ENCODE data around the gene AFAP1L1. TPM values are rescaled to one million over a fixed set of nuclear protein-coding genes. Genes with fewer than 3 reads are reported as not detected.
A peak's percentile ranks its signal among the peaks of the same experiment; 100 is the strongest.

Gene AFAP1L1
- total RNA-seq, 1 donor from 2014 or later: 8.3 TPM

DNA sequence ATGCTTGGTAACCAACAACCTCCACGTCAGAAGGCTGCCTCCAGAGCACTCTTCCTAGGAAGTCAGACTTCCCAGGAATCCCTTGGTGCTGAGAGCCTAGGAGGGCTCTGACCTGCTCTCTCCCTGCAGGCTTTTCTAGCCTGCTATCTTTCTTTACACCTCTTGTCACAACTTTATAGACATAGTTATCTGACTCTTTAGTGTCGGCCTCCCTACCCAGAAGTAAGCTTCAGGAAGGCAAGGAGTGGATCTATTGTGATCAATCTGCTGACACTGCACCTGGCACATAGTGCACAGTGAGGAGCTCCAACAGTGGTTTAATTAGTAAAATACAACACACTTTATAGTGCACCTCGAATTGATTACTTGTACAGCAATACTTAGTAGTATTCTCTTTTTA, 2.3 kb downstream of the AFAP1L1 start:
- Histone ChIP-seq H3K9me3 (ENCODE audit: insufficient read depth, low read depth, low read length) (no peaks in the 10 kb centered on the region), H4K20me1 (ENCODE audit: insufficient read depth, low read length) (no peaks in the 10 kb centered on the region), H3K4me1 (ENCODE audit: insufficient read depth, low read length) (peaks cover 4% of the 10 kb centered on the region), H3K4me3 (ENCODE audit: insufficient read depth, low read depth, low read length) (no peak overlapping the region), H2AFZ (ENCODE audit: low read depth, low read length) (no peak overlapping the region), H3K79me2 (ENCODE audit: insufficient read depth, low read length) (no peaks in the 10 kb centered on the region), H3K36me3 (ENCODE audit: insufficient read depth, low read length) (no peaks in the 10 kb centered on the region), H3K27me3 (ENCODE audit: insufficient read depth, low read length) (peaks cover 3% of the 10 kb centered on the region), H3K27ac (ENCODE audit: low read depth, low read length) (no peak overlapping the region), H3K4me2 (ENCODE audit: low read length) (no peak overlapping the region), H3K9ac (ENCODE audit: low read length) (no peak overlapping the region)
- Mint-ChIP-seq H3K9me3 (ENCODE audit: unreplicated experiment) (no peaks in the 10 kb centered on the region), H3K4me1 (ENCODE audit: low read depth, unreplicated experiment) (no peaks in the 10 kb centered on the region), H3K27me3 (ENCODE audit: low read depth, unreplicated experiment) (peaks cover 9% of the 10 kb centered on the region), H3K4me3 (ENCODE audit: unreplicated experiment) (peak overlapping the region; percentile 57), H3K36me3 (ENCODE audit: low read depth, unreplicated experiment) (peaks cover 5% of the 10 kb centered on the region), H3K27ac (ENCODE audit: unreplicated experiment) (no peak overlapping the region)
- no peak for TF ChIP-seq EZH2 (IDR thresholded peaks at IDR 0.05; ENCODE audit: insufficient read depth, low read length)
- TF ChIP-seq, protein P1, sequence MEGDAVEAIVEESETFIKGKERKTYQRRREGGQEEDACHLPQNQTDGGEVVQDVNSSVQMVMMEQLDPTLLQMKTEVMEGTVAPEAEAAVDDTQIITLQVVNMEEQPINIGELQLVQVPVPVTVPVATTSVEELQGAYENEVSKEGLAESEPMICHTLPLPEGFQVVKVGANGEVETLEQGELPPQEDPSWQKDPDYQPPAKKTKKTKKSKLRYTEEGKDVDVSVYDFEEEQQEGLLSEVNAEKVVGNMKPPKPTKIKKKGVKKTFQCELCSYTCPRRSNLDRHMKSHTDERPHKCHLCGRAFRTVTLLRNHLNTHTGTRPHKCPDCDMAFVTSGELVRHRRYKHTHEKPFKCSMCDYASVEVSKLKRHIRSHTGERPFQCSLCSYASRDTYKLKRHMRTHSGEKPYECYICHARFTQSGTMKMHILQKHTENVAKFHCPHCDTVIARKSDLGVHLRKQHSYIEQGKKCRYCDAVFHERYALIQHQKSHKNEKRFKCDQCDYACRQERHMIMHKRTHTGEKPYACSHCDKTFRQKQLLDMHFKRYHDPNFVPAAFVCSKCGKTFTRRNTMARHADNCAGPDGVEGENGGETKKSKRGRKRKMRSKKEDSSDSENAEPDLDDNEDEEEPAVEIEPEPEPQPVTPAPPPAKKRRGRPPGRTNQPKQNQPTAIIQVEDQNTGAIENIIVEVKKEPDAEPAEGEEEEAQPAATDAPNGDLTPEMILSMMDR (IDR thresholded peaks at IDR 0.05; ENCODE audit: insufficient read depth, low read depth, low read length): no peak
- DNase-seq (ENCODE audit: low read depth) (no peak), FAIRE-seq (no peak)

DNA sequence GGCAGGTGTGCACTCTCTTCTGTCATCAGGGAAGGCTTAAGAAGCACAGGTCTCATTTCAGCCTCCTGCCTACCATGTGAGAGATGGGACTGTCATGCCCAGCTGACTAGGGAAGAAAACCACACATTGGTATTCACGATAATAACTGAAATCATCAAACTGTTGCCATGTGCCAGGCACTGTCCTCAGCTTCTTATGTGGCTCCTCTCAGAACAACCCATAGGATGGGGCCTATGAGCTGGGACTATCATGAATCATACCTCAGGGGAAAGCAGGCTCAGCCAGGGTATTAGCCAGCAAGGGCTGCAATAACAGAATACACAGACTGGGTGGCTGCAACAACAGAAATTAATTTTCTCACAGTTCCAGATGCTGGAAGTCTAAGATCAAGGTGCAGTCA, 3.3 kb downstream of the AFAP1L1 start:
- Mint-ChIP-seq H3K36me3 (ENCODE audit: low read depth, unreplicated experiment) (peaks cover 5% of the 10 kb centered on the region), H3K4me3 (ENCODE audit: unreplicated experiment) (no peak overlapping the region), H3K9me3 (ENCODE audit: unreplicated experiment) (no peaks in the 10 kb centered on the region), H3K27me3 (ENCODE audit: low read depth, unreplicated experiment) (peaks cover 9% of the 10 kb centered on the region), H3K4me1 (ENCODE audit: low read depth, unreplicated experiment) (peaks cover 2% of the 10 kb centered on the region), H3K27ac (ENCODE audit: unreplicated experiment) (no peak overlapping the region)
- Histone ChIP-seq H3K27ac (ENCODE audit: low read depth, low read length) (no peak overlapping the region), H3K9me3 (ENCODE audit: insufficient read depth, low read depth, low read length) (no peaks in the 10 kb centered on the region), H3K4me2 (ENCODE audit: low read length) (no peak overlapping the region), H3K27me3 (ENCODE audit: insufficient read depth, low read length) (peaks cover 3% of the 10 kb centered on the region), H3K36me3 (ENCODE audit: insufficient read depth, low read length) (no peaks in the 10 kb centered on the region), H2AFZ (ENCODE audit: low read depth, low read length) (no peak overlapping the region), H3K79me2 (ENCODE audit: insufficient read depth, low read length) (no peaks in the 10 kb centered on the region), H3K4me1 (ENCODE audit: insufficient read depth, low read length) (peaks cover 4% of the 10 kb centered on the region), H3K4me3 (ENCODE audit: insufficient read depth, low read depth, low read length) (no peak overlapping the region), H3K9ac (ENCODE audit: low read length) (no peak overlapping the region), H4K20me1 (ENCODE audit: insufficient read depth, low read length) (no peaks in the 10 kb centered on the region)
- FAIRE-seq (no peak), DNase-seq (ENCODE audit: low read depth) (no peak)
- TF ChIP-seq, protein P1 (IDR thresholded peaks at IDR 0.05; ENCODE audit: insufficient read depth, low read depth, low read length): no peak
- TF ChIP-seq EZH2 (IDR thresholded peaks at IDR 0.05; ENCODE audit: insufficient read depth, low read length): no peak

DNA sequence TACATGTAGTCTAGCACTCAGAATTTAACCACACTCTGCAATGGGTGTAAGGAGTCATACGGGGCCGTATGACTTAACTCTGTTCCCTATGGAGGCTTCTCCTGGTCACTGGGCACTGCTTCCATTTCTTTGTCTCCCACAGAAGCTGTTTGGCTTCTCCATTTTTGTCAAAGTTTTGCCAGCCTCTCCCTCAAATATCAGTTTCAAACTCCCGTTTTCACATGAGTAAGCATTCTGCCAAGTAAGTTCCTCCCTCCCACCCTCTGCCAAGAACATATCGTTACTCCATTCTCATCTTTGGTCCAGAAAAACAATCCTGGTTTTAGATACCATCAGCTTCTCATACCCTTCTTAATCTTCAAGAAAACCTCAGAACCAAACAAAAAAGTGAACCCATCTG, 6.1 kb downstream of the AFAP1L1 start:
- Mint-ChIP-seq H3K27me3 (ENCODE audit: low read depth, unreplicated experiment) (peaks cover 9% of the 10 kb centered on the region), H3K4me1 (ENCODE audit: low read depth, unreplicated experiment) (peaks cover 2% of the 10 kb centered on the region), H3K27ac (ENCODE audit: unreplicated experiment) (no peak overlapping the region), H3K9me3 (ENCODE audit: unreplicated experiment) (no peaks in the 10 kb centered on the region), H3K4me3 (ENCODE audit: unreplicated experiment) (no peak overlapping the region), H3K36me3 (ENCODE audit: low read depth, unreplicated experiment) (peaks cover 8% of the 10 kb centered on the region)
- H3K9me3 ChIP-seq (ENCODE audit: insufficient read depth, low read depth, low read length): no peaks in the 10 kb centered on the region
- H2AFZ ChIP-seq (ENCODE audit: low read depth, low read length): no peak overlapping the region
- peaks cover 3% of the 10 kb centered on the region for H3K27me3 ChIP-seq (ENCODE audit: insufficient read depth, low read length)
- TF ChIP-seq EZH2 (IDR thresholded peaks at IDR 0.05; ENCODE audit: insufficient read depth, low read length): no peak
- TF ChIP-seq, protein P1 (IDR thresholded peaks at IDR 0.05; ENCODE audit: insufficient read depth, low read depth, low read length): no peak
- H3K4me1 ChIP-seq (ENCODE audit: insufficient read depth, low read length): no peaks in the 10 kb centered on the region
- DNase-seq (ENCODE audit: low read depth) (no peak), FAIRE-seq (no peak)
- no peak overlapping the region for H3K4me3 ChIP-seq (ENCODE audit: insufficient read depth, low read depth, low read length)
- H3K4me2 ChIP-seq (ENCODE audit: low read length): no peak overlapping the region
- no peak overlapping the region for H3K9ac ChIP-seq (ENCODE audit: low read length)
- H4K20me1 ChIP-seq (ENCODE audit: insufficient read depth, low read length): no peaks in the 10 kb centered on the region
- H3K36me3 ChIP-seq (ENCODE audit: insufficient read depth, low read length): no peaks in the 10 kb centered on the region
- no peaks in the 10 kb centered on the region for H3K79me2 ChIP-seq (ENCODE audit: insufficient read depth, low read length)
- H3K27ac ChIP-seq (ENCODE audit: low read depth, low read length): no peak overlapping the region
